Stimulated activated CD4-positive, alpha-beta T cell treated with anti-CD3 and anti-CD28 coated beads, TNF-alpha, amount 100 ng/mL, for 24 hours (primary cell): ENCODE data around the gene NPHP4.
A peak's percentile ranks its signal among the peaks of the same experiment; 100 is the strongest.

Source experiments
- DNase-seq, 3 experiments: peaks; one replicate each; pipeline ENCODE4 v3.0.0-alpha.2; 2020; ENCODE audit warnings: low read depth in 3 of 3

Gene NPHP4

DNA sequence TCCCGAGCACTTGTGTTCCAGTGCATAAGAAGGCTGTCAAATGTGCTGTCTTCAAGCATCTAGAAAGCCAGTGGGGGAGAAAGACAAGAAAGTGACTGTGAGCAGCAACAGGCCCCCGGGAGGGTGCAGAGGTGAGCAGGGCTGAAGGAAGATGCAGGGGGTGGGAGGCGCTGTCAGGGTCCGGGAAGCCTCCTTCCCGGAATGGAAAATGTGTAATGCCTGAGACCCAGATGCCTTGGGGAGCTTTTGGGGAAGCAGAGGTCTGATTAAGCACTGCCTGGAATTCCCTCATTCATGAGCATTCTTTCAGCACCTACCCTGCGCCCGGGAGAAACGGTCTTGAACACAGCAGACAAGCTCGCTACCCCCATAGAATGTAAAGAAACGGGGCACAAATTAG, 1.3 kb downstream of the NPHP4 start:
- DNase-seq: no peak

- DNase-seq: no peak
Observed at GRCh38 chr1:5989731-5990271, 2.4 kb downstream of the NPHP4 start.

DNA sequence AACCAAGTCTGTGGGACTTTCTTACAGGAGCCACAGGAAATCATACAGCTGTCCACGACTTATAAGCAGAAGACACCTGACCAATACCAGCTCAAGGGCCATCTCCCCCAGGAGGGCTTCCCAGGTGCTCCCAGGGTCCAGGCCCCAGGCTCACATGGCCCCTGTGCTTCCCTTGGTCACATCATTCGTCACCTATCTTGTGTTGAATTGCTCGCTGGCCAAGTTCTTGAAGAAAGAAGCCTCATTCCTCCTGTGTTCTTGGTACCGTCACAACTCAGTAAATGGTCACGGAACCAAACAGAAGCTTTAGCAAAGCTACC, 3.0 kb downstream of the NPHP4 start:
- DNase-seq: no peak

DNA sequence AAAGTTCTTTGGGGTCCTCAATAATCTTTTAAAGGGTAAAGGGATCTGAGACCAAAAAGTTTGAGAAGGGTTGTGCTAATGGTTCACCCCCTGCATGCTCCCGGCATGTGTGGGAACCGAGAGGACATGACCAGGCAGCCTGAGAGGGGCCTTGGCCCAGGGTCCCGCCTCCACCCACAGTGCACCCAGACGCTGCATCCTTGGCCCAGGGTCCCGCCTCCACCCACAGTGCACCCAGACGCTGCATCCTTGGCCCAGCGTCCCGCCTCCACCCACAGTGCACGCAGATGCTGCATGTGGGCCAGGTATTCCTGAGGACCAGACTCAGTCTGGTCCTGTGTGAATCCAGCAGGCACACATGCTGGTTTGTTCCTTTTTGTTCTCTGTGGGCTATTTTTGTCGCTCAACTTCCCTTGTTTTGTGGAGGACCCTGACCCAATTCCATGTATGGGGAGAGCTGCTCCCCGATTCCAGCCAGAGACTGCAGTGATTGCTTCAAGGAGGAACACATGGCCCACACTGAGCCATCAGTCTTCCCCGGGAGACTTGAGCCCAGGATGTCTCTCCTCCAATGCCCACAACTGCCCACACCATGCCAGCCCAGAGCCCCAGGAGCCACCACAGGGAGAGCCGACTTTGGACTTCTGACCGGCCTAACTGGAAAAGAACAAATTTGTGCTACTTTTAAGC, 3.5 kb downstream of the NPHP4 start:
- no peak for DNase-seq

DNA sequence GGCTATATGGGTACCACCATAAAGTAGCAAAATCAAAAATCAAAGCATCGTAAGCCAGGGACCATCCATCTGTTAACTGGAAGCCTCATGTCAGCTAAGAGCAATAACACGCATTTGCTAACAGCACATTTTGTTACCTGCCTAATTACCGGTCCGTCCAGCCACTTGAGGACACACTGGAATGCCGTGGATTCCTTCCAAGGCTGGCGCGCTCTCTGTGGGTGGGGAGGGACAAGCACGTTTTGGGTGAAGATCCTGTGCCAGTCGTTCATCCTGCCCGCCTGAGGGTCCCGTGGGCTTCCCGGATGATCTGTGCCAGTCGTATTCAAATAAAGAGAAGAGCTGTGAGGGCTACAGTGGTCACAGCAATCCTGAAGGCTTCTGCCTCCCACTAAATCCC, 6.2 kb downstream of the NPHP4 start:
- DNase-seq: no peak

- DNase-seq: no peak
Observed at GRCh38 chr1:5985250-5985649, 7.0 kb downstream of the NPHP4 start.

GRCh38 chr1:5983361-5984103, 8.7 kb downstream of the NPHP4 start:
- DNase-seq: no peak

DNA sequence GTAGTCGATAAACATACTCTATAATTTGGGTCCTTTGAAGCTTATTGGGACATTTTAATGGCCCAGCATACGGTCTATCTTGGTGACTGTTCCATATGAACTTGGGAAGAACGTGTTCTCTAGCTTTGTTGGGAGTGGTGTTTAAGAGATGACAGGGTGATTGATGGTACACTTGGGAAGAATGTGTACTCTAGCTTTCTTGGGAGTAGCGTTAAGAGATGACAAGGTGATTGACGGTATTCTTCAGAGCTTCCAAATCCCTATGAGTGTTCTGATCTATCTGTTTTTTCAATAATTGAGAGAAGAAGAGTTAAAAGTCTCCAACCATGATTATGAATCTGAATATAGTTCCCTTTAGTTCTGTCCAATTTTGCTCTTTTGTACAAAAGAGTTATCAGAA, 9.4 kb downstream of the NPHP4 start:
- DNase-seq: no peak

DNA sequence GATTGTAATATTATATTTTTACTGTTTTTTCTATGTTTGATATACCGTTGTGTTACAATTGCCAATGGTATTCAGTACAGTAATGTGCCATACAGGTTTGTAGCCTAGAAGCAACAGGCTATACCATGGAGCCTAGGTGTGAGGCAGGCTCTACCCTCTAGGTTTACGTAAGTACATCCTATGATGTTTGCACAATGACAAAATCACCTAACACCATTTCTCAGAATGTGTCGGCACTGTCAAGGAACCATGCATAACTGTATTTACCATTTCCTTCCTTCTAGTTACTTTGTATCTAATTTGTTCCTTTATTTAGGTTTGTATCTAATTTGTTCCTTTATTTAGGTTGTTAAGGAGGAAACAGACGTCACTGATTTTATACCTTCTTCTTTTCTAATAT, 9.9 kb downstream of the NPHP4 start:
- DNase-seq: no peak

DNA sequence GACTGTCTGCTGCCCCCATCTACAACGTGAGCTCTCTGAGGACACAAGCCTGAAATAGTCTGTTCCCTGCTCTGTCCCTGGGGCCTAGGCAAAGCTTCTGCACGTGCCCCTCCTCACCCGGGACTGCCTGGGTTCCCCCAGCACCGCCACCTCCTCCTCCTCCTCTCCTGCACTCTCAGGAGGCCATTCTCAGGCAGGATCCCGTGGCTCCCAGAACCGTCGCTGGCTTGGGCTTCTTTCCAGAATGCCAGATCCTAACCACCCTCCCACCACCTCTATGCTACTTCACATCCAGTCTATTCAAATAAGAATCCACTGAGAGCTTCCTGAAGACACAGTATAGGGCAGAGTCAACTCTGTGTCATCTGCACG, 11.2 kb downstream of the NPHP4 start:
- no peak for DNase-seq

- no peak for DNase-seq
Observed at GRCh38 chr1:5980314-5981008, 11.8 kb downstream of the NPHP4 start.

GRCh38 chr1:5979536-5980313, 12.5 kb downstream of the NPHP4 start:
- DNase-seq: no peak

DNA sequence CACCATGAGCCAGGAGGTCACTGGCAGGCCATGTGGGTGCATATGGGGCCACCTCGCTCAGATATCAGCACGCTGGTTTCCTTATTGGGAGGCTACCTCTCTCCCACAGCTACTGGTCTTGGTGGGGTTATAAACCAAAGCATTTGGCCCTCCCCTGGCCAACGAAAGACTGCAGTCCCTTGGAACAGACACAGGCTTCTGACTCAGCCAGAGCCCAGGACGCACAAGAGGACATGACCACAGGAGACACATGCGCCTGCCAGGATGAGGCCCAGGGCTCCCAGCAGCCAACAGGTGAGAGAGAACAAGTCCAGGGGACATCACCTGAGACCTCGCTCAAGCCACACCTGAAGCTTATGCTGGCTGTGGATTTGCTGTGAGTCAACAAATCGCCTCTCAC, 13.8 kb downstream of the NPHP4 start:
- DNase-seq: no peak

DNA sequence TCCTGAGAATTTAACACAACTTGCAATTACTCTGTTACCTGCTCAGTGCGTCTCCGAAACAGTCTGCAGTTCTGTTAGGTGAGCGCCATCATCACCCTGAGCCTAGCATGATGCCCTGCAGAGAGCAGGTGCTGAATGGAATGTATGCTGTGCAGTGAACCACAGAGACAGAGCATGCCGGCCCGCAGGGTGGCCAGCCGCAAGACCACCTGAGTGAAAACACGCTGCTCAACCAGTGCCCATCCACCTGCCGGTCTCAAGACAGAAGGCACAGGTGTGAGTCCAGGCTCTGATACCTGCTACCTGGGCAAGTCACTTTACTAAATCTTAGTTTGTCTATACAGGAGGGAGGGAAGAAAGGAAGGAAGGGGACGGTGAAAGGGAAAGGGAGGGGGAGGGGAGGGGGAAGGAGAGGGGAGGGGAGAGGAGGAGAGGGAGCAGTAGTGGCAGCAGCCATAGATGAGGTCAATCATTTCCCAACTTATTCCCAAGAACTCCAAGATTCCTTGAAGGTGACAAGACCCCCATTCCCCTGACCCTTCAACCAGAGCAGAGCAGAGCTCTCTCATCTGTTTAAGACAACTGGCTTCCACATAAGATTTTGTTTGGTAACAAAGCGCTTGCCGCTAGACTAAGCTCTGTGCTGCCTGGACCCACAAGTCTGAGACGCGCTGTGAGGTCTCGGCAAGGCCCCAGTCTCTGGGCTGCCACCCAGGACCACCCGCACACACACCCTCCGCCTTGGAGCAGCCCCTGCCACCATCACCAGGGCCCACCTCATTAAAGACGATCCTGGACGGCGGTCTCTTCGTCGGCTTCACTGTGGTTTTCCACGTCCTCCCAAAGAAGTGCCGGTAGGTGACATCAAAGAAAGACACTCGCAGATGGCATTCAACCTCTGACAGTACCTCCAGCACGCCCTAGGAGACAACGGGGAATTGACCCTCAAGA, 14.5 kb downstream of the NPHP4 start:
- DNase-seq: no peak

GRCh38 chr1:5976726-5977493, 15.3 kb downstream of the NPHP4 start:
- no peak for DNase-seq

- no peak for DNase-seq
Observed at GRCh38 chr1:5976231-5976630, 16.0 kb downstream of the NPHP4 start.

GRCh38 chr1:5975133-5975880, 16.9 kb downstream of the NPHP4 start:
- DNase-seq: peak in 1 of 3 experiments; percentile 36

DNA sequence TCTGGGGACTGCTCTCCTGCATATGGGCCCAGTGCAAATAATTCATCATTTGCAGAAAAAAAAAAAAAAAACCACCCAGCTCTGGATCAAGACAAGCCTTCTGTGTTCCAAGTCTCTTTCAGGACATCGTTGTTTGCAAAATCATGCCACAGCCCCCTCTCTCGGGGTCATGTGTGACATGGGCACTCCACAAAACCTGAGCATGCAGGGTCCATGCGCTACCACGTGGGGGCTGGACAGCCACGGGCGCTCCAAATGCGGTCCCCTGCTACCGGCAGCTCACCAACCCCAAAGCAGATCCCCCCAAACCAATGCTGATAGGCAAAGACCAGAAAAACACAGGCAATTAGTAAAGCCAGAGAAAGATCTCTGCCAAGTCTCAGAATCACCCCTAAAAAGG, 17.6 kb downstream of the NPHP4 start:
- no peak for DNase-seq

- DNase-seq: no peak
Observed at GRCh38 chr1:5973771-5974170, 18.5 kb downstream of the NPHP4 start.

- DNase-seq: no peak
Observed at GRCh38 chr1:5972198-5972520, 20.1 kb downstream of the NPHP4 start.
